ENCODE results near the gene PI4KB. TPM values are rescaled to one million over a fixed set of nuclear protein-coding genes. Genes with fewer than 3 reads are reported as not detected.

PI4KB gene
- polyA plus RNA-seq, 4 donors: 30.3 to 52.5 (median 33.8) TPM

- no peaks in the 10 kb centered on the region for H3K27me3 ChIP-seq (ENCODE audit: control insufficient read depth in 3 of 3, insufficient read depth in 3 of 3, low read length in 3 of 3)
- H3K4me1 ChIP-seq (ENCODE audit: control insufficient read depth in 3 of 3, insufficient read depth in 2 of 3, low read depth in 1 of 3, low read length in 2 of 3): no peaks in the 10 kb centered on the region
- peaks cover 29 to 59% (median 34%) of the 10 kb centered on the region in 3 donors for H3K36me3 ChIP-seq (ENCODE audit: control insufficient read depth in 3 of 3, insufficient read depth in 2 of 3, low read depth in 1 of 3, low read length in 3 of 3)
- no peaks in the 10 kb centered on the region for H3K9me3 ChIP-seq (ENCODE audit: control insufficient read depth in 2 of 2, insufficient read depth in 1 of 2, low read depth in 1 of 2, low read length in 1 of 2)
- no peak for FAIRE-seq
- 38 to 75% (median 53%) methylated on average over 2 of the region's 2 CpGs for WGBS, 3 donors
- H3K27ac ChIP-seq (ENCODE audit: low read depth in 1 of 3, low read length in 2 of 3): no peak overlapping the region
- DNase-seq: no peak
- H3K4me3 ChIP-seq (ENCODE audit: low read depth in 1 of 3, low read length in 3 of 3): no peak overlapping the region
These were observed 84.8 kb downstream of the PI4KB start for GRCh38 chr1:151242442-151242841.

Other genes with a start within 250 kb of the PI4KB start
- 100 to 1,000 TPM in 1 of 4 donors, 10 to 100 TPM in 2, 1 to 10 TPM in 1; 8.7 to 140 (median 46.9) TPM for gene SEMA6C, start 180.8 kb downstream of the PI4KB start, polyA plus RNA-seq
- 10 to 100 TPM in 1 of 4 donors, 1 to 10 TPM in 3; 1.6 to 16.2 (median 4.8) TPM for gene TNFAIP8L2, start 170.8 kb downstream of the PI4KB start, polyA plus RNA-seq
- 1 to 10 TPM; 3.2 to 9.9 (median 6.2) TPM for gene LYSMD1, start 161.5 kb downstream of the PI4KB start, polyA plus RNA-seq
- gene SCNM1, start 161.3 kb downstream of the PI4KB start, polyA plus RNA-seq: 10 to 100 TPM; 35.4 to 69.6 (median 47.4) TPM
- 1 to 10 TPM in 1 of 4 donors, under 1 TPM in 2, not detected in 1; 0.19 to 1.9 (median 0.38) TPM for gene TMOD4, start 151.4 kb downstream of the PI4KB start, polyA plus RNA-seq
- gene VPS72, start 137.2 kb downstream of the PI4KB start, polyA plus RNA-seq: 10 to 100 TPM; 27.3 to 40.1 (median 32.0) TPM
- 10 to 100 TPM; 18.8 to 31.7 (median 31.4) TPM for gene PIP5K1A, start 128.9 kb downstream of the PI4KB start, polyA plus RNA-seq
- gene PSMD4, start 72.7 kb downstream of the PI4KB start, polyA plus RNA-seq: 100 to 1,000 TPM; 112 to 182 (median 153) TPM
- 10 to 100 TPM; 12.2 to 24.0 (median 12.9) TPM for gene ZNF687, start 45.1 kb downstream of the PI4KB start, polyA plus RNA-seq
- 10 to 100 TPM; 12.4 to 36.8 (median 25.8) TPM for gene RFX5, start 19.8 kb upstream of the PI4KB start, polyA plus RNA-seq
- 100 to 1,000 TPM in 2 of 4 donors, 10 to 100 TPM in 2; 83.7 to 302 (median 132) TPM for gene SELENBP1, start 45.3 kb upstream of the PI4KB start, polyA plus RNA-seq
- 100 to 1,000 TPM; 230 to 434 (median 365) TPM for gene PSMB4, start 72.2 kb upstream of the PI4KB start, polyA plus RNA-seq
- 10 to 100 TPM; 11.1 to 77.1 (median 16.0) TPM for gene POGZ, start 132.1 kb upstream of the PI4KB start, polyA plus RNA-seq
- 100 to 1,000 TPM in 3 of 4 donors, 10 to 100 TPM in 1; 33.5 to 286 (median 211) TPM for gene CGN, start 184.0 kb upstream of the PI4KB start, polyA plus RNA-seq
- gene TUFT1, start 212.9 kb upstream of the PI4KB start, polyA plus RNA-seq: 10 to 100 TPM in 2 of 4 donors, 1 to 10 TPM in 2; 8.5 to 31.7 (median 11.5) TPM